K562 (cell line): ENCODE results near the gene TMEM101. TPM values are rescaled to one million over a fixed set of nuclear protein-coding genes. Genes with fewer than 3 reads are reported as not detected.

Experiments used
- ATAC-seq: fragments of 200-7000 bp; cut with Tn5 transposase; 3 replicates; pipeline ENCODE4 v1.9.1; 2020; ENCODE audit warnings: moderate library complexity
- BruUV-seq: library from RNA; stranded (reverse); fragments of 400-500 nt; replicated peaks from 2 replicates; lab custom pipeline; 2021; lab: Mats Ljungman, UMichigan
- CTCF ChIA-PET: fragments of 300-600 bp; formaldehyde crosslinking; extraction: SDS; loops from one replicate; lab custom pipeline; 2021; ENCODE audit warnings: low intra/inter-chr PET ratio; lab: Yijun Ruan, JAX
- POLR2A ChIA-PET: fragments of 300-600, 350-650 bp; sonication (Branson Sonifier 250); formaldehyde crosslinking; extraction: SDS; loops from one replicate; lab custom pipeline; 2021; ENCODE audit warnings: antibody characterized with exemption, inconsistent platforms; lab: Yijun Ruan, JAX
- DNase-seq, 4 experiments: peaks; one replicate each; pipeline versions ENCODE4 v3.0.0 to v3.0.0-alpha.2; 2011 to 2018; ENCODE audit warnings: low spot score in 3 of 4, mixed read lengths in 3 of 4; ENCODE audit errors: extremely low read depth in 1 of 4
- FAIRE-seq: peaks from 2 replicates; lab custom pipeline; 2011; peaks lifted over from hg19 to GRCh38; lab: Jason Lieb, UNC
- H2AFZ ChIP-seq: 2 replicates; pipeline ENCODE4 v1.6.0; 2011; ENCODE audit warnings: low read depth, low read length, control low read depth, inconsistent platforms
- H3K27ac ChIP-seq: fragments of 200-600 bp; 3 replicates; pipeline ENCODE4 v1.8.0; 2011; ENCODE audit warnings: low read depth, mild to moderate bottlenecking, control low read depth, inconsistent platforms, low read length, moderate library complexity, mixed read lengths; ENCODE audit errors: extremely low read depth
- H3K27me3 ChIP-seq, 2 experiments: fragments of 300-600 bp in 1 of 2; 2 replicates in 1 of 2; 3 replicates in 1 of 2; pipeline versions ENCODE4 v1.6.0 to v1.8.0; 2011; ENCODE audit warnings: inconsistent platforms in 2 of 2, low read length in 2 of 2, mild to moderate bottlenecking in 1 of 2, mixed read lengths in 1 of 2, moderate library complexity in 1 of 2; ENCODE audit not compliant: control insufficient read depth in 2 of 2, insufficient read depth in 2 of 2
- H3K36me3 ChIP-seq: fragments of 300-600 bp; 3 replicates; pipeline ENCODE4 v1.8.0; 2011; ENCODE audit warnings: mild to moderate bottlenecking, low read length, inconsistent platforms; ENCODE audit not compliant: control insufficient read depth, insufficient read depth
- H3K4me1 ChIP-seq, 2 experiments: fragments of 200-600 bp in 1 of 2; replicated peaks in 1 of 2; 2 replicates in 1 of 2; 3 replicates in 1 of 2; pipeline versions ENCODE4 v1.5.1 to v1.8.0; 2011; ENCODE audit warnings: inconsistent platforms in 2 of 2, low read length in 2 of 2, mild to moderate bottlenecking in 1 of 2, mixed read lengths in 1 of 2, moderate library complexity in 1 of 2; ENCODE audit not compliant: control insufficient read depth in 2 of 2, insufficient read depth in 2 of 2
- H3K4me2 ChIP-seq: 2 replicates; pipeline ENCODE4 v1.6.1; 2011; ENCODE audit warnings: low read length, control low read depth, inconsistent platforms, mixed read lengths; ENCODE audit not compliant: insufficient read depth
- H3K4me3 ChIP-seq: fragments of 200-600 bp; sonication (generic), shearing (Covaris generic); 2 replicates; pipeline ENCODE4 v1.5.1; 2016; ENCODE audit warnings: control low read depth, inconsistent platforms
- H3K79me2 ChIP-seq: fragments of 200-600 bp; 3 replicates; pipeline ENCODE4 v1.8.0; 2011; ENCODE audit warnings: low read length, inconsistent platforms; ENCODE audit not compliant: control insufficient read depth, insufficient read depth
- H3K9ac ChIP-seq, 2 experiments: 2 replicates each; pipeline versions ENCODE4 v1.6.0 to v1.6.1; 2011; ENCODE audit warnings: low read depth in 2 of 2, low read length in 2 of 2, control low read depth in 1 of 2, inconsistent platforms in 1 of 2, mild to moderate bottlenecking in 1 of 2, mixed read lengths in 1 of 2; ENCODE audit not compliant: insufficient read depth in 1 of 2
- H3K9me1 ChIP-seq: one replicate; pipeline ENCODE4 v1.6.0; 2011; ENCODE audit warnings: inconsistent platforms, mild to moderate bottlenecking, low read length, moderate library complexity; ENCODE audit not compliant: control insufficient read depth, insufficient read depth
- H3K9me3 ChIP-seq: replicated peaks from 2 replicates; pipeline ENCODE4 v1.5.1; 2011; ENCODE audit warnings: low read depth, low read length, inconsistent platforms; ENCODE audit not compliant: control insufficient read depth, insufficient read depth
- H4K20me1 ChIP-seq: replicated peaks from 2 replicates; pipeline ENCODE4 v1.6.1; 2011; ENCODE audit warnings: low read length, inconsistent platforms, mixed read lengths; ENCODE audit not compliant: control insufficient read depth, insufficient read depth
- CTBP1 ChIP-seq: fragments of 450-650 bp; IDR thresholded peaks from 2 replicates; pipeline ENCODE4 v1.6.1; 2016; ENCODE audit warnings: borderline replicate concordance
- KDM4B ChIP-seq, 2 experiments: fragments of 450-650 bp in 1 of 2; sonication (generic) in 1 of 2; IDR thresholded peaks; 2 replicates each; pipeline ENCODE4 v1.6.1; 2016 to 2017; ENCODE audit warnings: borderline replicate concordance in 2 of 2, antibody characterized with exemption in 1 of 2, low read depth in 1 of 2, mild to moderate bottlenecking in 1 of 2
- KLF13 ChIP-seq: fragments of 450-650 bp; IDR thresholded peaks from 2 replicates; pipeline ENCODE4 v1.6.1; 2016; ENCODE audit warnings: missing genetic modification characterization, low read depth, mild to moderate bottlenecking, missing compliant biosample characterization, moderate library complexity, borderline replicate concordance
- MEIS2 ChIP-seq: fragments of 450-650 bp; IDR thresholded peaks from 2 replicates; pipeline ENCODE4 v1.6.1; 2014; ENCODE audit warnings: mild to moderate bottlenecking; ENCODE audit not compliant: partially characterized antibody
- MIER1 ChIP-seq: fragments of 450-650 bp; IDR thresholded peaks from 2 replicates; pipeline ENCODE4 v1.6.1; 2016; ENCODE audit warnings: antibody characterized with exemption, mild to moderate bottlenecking, low read depth
- MXI1 ChIP-seq: IDR thresholded peaks from 2 replicates; pipeline ENCODE4 v1.6.1; 2011; ENCODE audit warnings: low read depth, mild to moderate bottlenecking, improper control_type of control experiment, low read length
- SETDB1 ChIP-seq: IDR thresholded peaks from one replicate; pipeline ENCODE4 v1.6.1; 2012; ENCODE audit warnings: low read length, control low read depth, inconsistent platforms
- TAF15 ChIP-seq: fragments of 200-400 bp; formaldehyde crosslinking; IDR thresholded peaks from 2 replicates; pipeline ENCODE4 v1.6.1; 2017; ENCODE audit warnings: mild to moderate bottlenecking, low read depth, low read length, moderate library complexity
- ZFX ChIP-seq: sonication (generic); formaldehyde crosslinking; IDR thresholded peaks from 2 replicates; pipeline ENCODE4 v1.8.0; 2022; ENCODE audit warnings: mild to moderate bottlenecking, missing genetic modification reagents, moderate library complexity
- ZNF23 ChIP-seq: fragments of 250-450 bp; sonication (Bioruptor Pico); IDR thresholded peaks from 2 replicates; pipeline ENCODE4 v1.4.0; 2020; ENCODE audit warnings: mild to moderate bottlenecking
- ZNF239 ChIP-seq: fragments of 250-450 bp; sonication (Bioruptor Pico); IDR thresholded peaks from 2 replicates; pipeline ENCODE4 v1.4.0; 2020; ENCODE audit warnings: mild to moderate bottlenecking
- WGBS: fragments of 100-300 bp; shearing (Covaris generic); methylation state at CpG from one replicate; pipeline ENCODE4 v1.1.6; 2016; ENCODE audit warnings: low coverage, mixed read lengths; ENCODE audit not compliant: insufficient coverage; ENCODE audit errors: missing lambda C conversion rate; 5-methylcytosine and 5-hydroxymethylcytosine counted together
- in situ Hi-C: fragments of 300-500 bp; cut with MboI; formaldehyde crosslinking; loops from 4 replicates; pipeline ENCODE4 v1.15.0; 2018; ENCODE audit warnings: inconsistent platforms, mixed read lengths
- intact Hi-C: fragments of 100-400 bp; cut with micrococcal nuclease; formaldehyde crosslinking; loops from 2 replicates; pipeline ENCODE4 v1.14.2; 2022
- polyA plus RNA-seq, 8 experiments: library from polyadenylated mRNA; depleted of rRNA in 4 of 8; stranded (reverse) in 5 of 8; unstranded in 3 of 8; fragments of >200 nt; fragmentation: Nextera tagmentation in 2 of 8; fragmentation: Illumina TruSeq in 1 of 8; extraction: Ambion mirVana in 2 of 8; extraction: Trizol in 1 of 8; gene quantifications; 2 replicates each; pipeline versions ENCODE4 v1.2.1 to v1.2.3, GENCODE V29; 2011 to 2014; ENCODE audit warnings: inconsistent platforms in 1 of 8, missing spikeins in 1 of 8
- total RNA-seq, 7 experiments: library from RNA; depleted of rRNA in 6 of 7; stranded (reverse); fragments of >200 nt in 6 of 7; fragmentation: Illumina TruSeq in 2 of 7; extraction: Trizol in 2 of 7; gene quantifications; 2 replicates each; pipeline versions ENCODE4 v1.2.1 to v1.2.3, GENCODE V29; 2011 to 2021; ENCODE audit warnings: low replicate concordance in 1 of 7
- TF ChIP-seq, protein P1 (sequence below): sonication (generic); formaldehyde crosslinking; IDR thresholded peaks from 2 replicates; pipeline ENCODE4 v1.8.0; 2022; ENCODE audit warnings: missing genetic modification reagents, mild to moderate bottlenecking, moderate library complexity, borderline replicate concordance
- TF ChIP-seq, protein P2 (sequence below): fragments of 250-450 bp; sonication (Bioruptor Pico); IDR thresholded peaks from 2 replicates; pipeline ENCODE4 v1.4.0; 2020
- TF ChIP-seq, protein P3 (sequence below): fragments of 450-650 bp; formaldehyde crosslinking; IDR thresholded peaks from 2 replicates; pipeline ENCODE4 v1.4.0; 2020; ENCODE audit warnings: mild to moderate bottlenecking

The TMEM101 gene
- total and polyA plus RNA-seq, 9 of the 15 experiments (the other 6 are each of a cell fraction or from before 2014, with no cell fraction given): 21.2 to 110 (median 37.8) TPM

DNA sequence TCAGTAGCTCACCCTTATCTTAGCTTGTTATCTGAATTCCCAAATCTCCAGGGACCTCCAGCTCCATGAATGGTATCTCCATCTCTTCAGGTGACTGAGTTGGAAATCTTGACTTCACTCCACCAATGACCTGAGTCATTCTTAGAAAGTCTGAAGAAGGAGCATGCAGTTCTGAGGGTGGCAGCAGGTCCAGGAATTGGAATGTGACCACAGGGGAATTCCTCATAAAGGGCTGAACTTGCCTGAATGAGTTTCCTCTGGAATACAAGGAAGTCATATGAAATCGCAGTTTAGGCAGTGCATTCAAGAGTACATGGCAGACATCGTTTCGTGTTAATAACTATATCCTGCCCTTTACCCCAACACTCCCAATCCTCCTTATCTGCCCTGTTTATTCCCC lies 48.5 kb downstream of the TMEM101 start:
- Histone ChIP-seq H3K9me3 (no peaks in the 10 kb centered on the region), H3K9ac (no peak overlapping the region), H3K4me3 (no peak overlapping the region), H3K4me2 (no peak overlapping the region), H3K36me3 (no peaks in the 10 kb centered on the region), H4K20me1 (0 out of 2 replicates have a peak, but pooled peaks cover 4% of the 10 kb centered on the region), H2AFZ (no peak overlapping the region), H3K27ac (no peak overlapping the region), H3K27me3 (peaks cover 23 to 49% of the 10 kb centered on the region in 2 experiments; a peak in 4 of 5 replicates), H3K4me1 (no peaks in the 10 kb centered on the region), H3K9me1 (no peaks in the 10 kb centered on the region), H3K79me2 (no peaks in the 10 kb centered on the region)
- DNase-seq (no peak), FAIRE-seq (no peak), ATAC-seq (no peak)
- CTCF ChIA-PET: interaction anchor here (0.6 kb wide), 1 partner anchor 30 kb away, joined by 3 read pairs; no protein-coding TSS in a partner anchor
- POLR2A ChIA-PET: no interaction called here
- intact Hi-C loops: no loop called here
- in situ Hi-C loops: no loop called here
- 3% methylated on average over 3 of the region's 3 CpGs for WGBS
- BruUV-seq: no TSS peak
- TF ChIP-seq SETDB1 (no peak), ZFX (CRISPR knock-in tag) (no peak), TAF15 (no peak), MXI1 (no peak), ZNF239 (CRISPR knock-in tag) (no peak), KLF13 (tag) (no peak), ZNF23 (no peak), KDM4B (IDR thresholded peaks at IDR 0.05; ENCODE audit: borderline replicate concordance in 2 of 2, low read depth in 1 of 2) (no peak), CTBP1 (no peak), MEIS2 (no peak), MIER1 (no peak)
- TF ChIP-seq, protein P1, sequence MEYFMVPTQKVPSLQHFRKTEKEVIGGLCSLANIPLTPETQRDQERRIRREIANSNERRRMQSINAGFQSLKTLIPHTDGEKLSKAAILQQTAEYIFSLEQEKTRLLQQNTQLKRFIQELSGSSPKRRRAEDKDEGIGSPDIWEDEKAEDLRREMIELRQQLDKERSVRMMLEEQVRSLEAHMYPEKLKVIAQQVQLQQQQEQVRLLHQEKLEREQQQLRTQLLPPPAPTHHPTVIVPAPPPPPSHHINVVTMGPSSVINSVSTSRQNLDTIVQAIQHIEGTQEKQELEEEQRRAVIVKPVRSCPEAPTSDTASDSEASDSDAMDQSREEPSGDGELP (CRISPR knock-in tag): no peak
- TF ChIP-seq, protein P2, sequence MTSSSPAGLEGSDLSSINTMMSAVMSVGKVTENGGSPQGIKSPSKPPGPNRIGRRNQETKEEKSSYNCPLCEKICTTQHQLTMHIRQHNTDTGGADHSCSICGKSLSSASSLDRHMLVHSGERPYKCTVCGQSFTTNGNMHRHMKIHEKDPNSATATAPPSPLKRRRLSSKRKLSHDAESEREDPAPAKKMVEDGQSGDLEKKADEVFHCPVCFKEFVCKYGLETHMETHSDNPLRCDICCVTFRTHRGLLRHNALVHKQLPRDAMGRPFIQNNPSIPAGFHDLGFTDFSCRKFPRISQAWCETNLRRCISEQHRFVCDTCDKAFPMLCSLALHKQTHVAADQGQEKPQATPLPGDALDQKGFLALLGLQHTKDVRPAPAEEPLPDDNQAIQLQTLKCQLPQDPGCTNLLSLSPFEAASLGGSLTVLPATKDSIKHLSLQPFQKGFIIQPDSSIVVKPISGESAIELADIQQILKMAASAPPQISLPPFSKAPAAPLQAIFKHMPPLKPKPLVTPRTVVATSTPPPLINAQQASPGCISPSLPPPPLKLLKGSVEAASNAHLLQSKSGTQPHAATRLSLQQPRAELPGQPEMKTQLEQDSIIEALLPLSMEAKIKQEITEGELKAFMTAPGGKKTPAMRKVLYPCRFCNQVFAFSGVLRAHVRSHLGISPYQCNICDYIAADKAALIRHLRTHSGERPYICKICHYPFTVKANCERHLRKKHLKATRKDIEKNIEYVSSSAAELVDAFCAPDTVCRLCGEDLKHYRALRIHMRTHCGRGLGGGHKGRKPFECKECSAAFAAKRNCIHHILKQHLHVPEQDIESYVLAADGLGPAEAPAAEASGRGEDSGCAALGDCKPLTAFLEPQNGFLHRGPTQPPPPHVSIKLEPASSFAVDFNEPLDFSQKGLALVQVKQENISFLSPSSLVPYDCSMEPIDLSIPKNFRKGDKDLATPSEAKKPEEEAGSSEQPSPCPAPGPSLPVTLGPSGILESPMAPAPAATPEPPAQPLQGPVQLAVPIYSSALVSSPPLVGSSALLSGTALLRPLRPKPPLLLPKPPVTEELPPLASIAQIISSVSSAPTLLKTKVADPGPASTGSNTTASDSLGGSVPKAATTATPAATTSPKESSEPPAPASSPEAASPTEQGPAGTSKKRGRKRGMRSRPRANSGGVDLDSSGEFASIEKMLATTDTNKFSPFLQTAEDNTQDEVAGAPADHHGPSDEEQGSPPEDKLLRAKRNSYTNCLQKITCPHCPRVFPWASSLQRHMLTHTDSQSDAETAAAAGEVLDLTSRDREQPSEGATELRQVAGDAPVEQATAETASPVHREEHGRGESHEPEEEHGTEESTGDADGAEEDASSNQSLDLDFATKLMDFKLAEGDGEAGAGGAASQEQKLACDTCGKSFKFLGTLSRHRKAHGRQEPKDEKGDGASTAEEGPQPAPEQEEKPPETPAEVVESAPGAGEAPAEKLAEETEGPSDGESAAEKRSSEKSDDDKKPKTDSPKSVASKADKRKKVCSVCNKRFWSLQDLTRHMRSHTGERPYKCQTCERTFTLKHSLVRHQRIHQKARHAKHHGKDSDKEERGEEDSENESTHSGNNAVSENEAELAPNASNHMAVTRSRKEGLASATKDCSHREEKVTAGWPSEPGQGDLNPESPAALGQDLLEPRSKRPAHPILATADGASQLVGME: no peak
- TF ChIP-seq, protein P3, sequence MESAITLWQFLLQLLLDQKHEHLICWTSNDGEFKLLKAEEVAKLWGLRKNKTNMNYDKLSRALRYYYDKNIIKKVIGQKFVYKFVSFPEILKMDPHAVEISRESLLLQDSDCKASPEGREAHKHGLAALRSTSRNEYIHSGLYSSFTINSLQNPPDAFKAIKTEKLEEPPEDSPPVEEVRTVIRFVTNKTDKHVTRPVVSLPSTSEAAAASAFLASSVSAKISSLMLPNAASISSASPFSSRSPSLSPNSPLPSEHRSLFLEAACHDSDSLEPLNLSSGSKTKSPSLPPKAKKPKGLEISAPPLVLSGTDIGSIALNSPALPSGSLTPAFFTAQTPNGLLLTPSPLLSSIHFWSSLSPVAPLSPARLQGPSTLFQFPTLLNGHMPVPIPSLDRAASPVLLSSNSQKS (CRISPR knock-in tag): no peak
